ENCODE results near the gene EPM2AIP1.
"Not testable (repeated sequence)": the region's sequence is repeated elsewhere in the genome, so short reads cannot be mapped to it uniquely, and the experiment has no call there.

The EPM2AIP1 gene

GRCh38 chr3:36954452-36955134, 38.3 kb downstream of the EPM2AIP1 start:
- DNase-seq (ENCODE audit: low read depth in 3 of 3, low spot score in 1 of 3): no peak

DNA sequence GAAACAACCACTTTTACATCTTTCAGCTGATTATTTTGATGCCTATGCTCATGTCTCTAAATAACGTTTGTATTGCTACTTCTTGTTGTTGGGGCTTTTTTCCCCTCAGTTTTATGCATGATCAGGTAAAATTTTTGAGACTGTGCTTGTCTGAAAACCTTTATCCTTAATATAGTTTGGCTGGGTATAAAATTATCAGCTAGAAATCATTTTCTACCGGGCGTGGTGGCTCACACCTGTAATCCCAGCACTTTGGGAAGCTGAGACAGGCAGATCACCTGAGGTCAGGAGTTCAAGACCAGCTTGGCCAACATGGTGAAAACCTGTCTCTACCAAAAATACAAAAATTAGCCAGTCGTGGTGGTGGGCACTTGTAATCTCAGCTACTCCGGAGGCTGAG, 45.1 kb downstream of the EPM2AIP1 start:
- not testable (repeated sequence) for DNase-seq (ENCODE audit: low read depth in 3 of 3, low spot score in 1 of 3)

- no peak for DNase-seq (ENCODE audit: low read depth in 3 of 3, low spot score in 1 of 3)
These were observed 47.5 kb downstream of the EPM2AIP1 start for GRCh38 chr3:36945333-36945980.

- DNase-seq (ENCODE audit: low read depth in 3 of 3, low spot score in 1 of 3): peak; percentile 62 to 66 (median 63)
These were observed 48.2 kb downstream of the EPM2AIP1 start, which contains the start of gene TRANK1 for GRCh38 chr3:36944641-36945270. TRANK1 (minus strand) TSS chr3:36945054; CDS start chr3:36944809, 245 bp downstream.

GRCh38 chr3:36944012-36944640, 48.8 kb downstream of the EPM2AIP1 start:
- DNase-seq (ENCODE audit: low read depth in 3 of 3, low spot score in 1 of 3): peak in 1 of 3 donors; percentile 20

DNA sequence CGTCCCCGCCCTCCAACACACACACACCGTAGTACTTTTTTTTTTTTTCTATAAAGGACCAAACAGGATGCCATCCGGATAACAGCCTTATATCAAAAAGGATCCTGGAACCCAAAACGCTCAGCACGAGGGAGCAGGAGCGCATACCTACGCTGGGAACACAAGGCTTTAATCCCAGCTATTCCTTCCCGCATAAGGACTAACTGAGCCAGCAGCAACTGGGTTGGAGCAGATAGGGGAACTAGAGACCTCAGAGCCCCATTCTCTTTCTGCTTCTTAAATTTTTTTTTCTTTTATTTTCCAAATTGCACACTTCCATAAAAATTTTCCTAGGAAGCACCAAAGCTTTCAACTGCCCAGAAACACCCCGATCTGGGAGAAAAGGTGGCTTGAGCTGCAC, 49.3 kb downstream of the EPM2AIP1 start:
- no peak for DNase-seq (ENCODE audit: low read depth in 3 of 3, low spot score in 1 of 3)

GRCh38 chr3:36942638-36943248, 50.2 kb downstream of the EPM2AIP1 start:
- no peak for DNase-seq (ENCODE audit: low read depth in 3 of 3, low spot score in 1 of 3)

DNA sequence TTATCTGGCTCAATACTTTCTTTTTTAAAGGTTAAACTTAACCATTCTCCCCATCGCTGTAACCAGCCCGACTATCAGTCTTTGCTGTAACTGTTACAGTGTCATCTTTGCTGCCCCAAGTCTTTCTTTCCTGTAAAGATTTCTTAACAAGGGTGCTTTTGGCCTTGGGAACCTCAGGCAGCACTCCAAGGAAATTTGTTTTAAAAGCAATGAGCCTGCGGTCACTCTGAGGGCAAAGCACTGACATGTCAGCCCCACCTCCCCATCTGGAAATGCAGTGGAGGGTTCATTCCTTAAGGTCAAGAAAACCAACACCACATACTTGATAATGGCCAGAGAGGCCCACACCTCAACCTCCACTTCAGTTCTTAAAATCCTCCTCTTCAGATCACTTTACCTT, 51.3 kb downstream of the EPM2AIP1 start:
- no peak for DNase-seq (ENCODE audit: low read depth in 3 of 3, low spot score in 1 of 3)

DNA sequence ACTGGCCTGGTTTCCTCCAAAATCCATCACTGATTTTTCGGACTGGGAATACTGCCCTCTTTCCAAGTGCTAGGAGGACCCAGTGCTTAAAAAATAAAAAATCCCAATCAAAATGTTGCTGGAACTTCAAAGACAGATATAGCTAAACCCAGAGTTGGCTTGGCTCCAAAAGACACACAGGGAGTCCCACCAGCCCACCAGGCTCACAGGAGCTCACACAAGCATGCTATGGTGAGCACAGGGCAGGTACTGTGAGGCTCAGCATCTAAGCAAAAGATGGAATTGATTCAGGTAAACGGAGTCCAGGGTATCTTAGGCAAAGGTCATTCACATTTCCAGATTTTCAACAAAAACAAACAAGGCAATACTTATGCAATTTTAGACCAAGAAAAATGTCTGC, 51.8 kb downstream of the EPM2AIP1 start:
- no peak for DNase-seq (ENCODE audit: low read depth in 3 of 3, low spot score in 1 of 3)

GRCh38 chr3:36937492-36937891, 55.4 kb downstream of the EPM2AIP1 start:
- no peak for DNase-seq (ENCODE audit: low read depth in 3 of 3, low spot score in 1 of 3)

All from stimulated activated CD4-positive, alpha-beta T cell treated with anti-CD3 and anti-CD28 coated beads, TNF-alpha, amount 100 ng/mL, for 1 hour (primary cell).